ENCODE results near the gene CNIH2. TPM values are rescaled to one million over a fixed set of nuclear protein-coding genes. Genes with fewer than 3 reads are reported as not detected.

CNIH2 gene
- total and polyA plus RNA-seq, 2 of the 13 experiments (the other 11 are each of a cell fraction or from before 2014, with no cell fraction given): 0.60 to 0.69 TPM

- no peak for TF ChIP-seq NFRKB (IDR thresholded peaks at IDR 0.05)
- no peak for TF ChIP-seq ETS1 (CRISPR knock-in tag; IDR thresholded peaks at IDR 0.05)
- 0 out of 2 replicates have a peak, but pooled peaks have one; percentile 23 for TF ChIP-seq ZBTB7B (CRISPR knock-in tag; IDR thresholded peaks at IDR 0.05)
- no peak for TF ChIP-seq POLR2A (IDR thresholded peaks at IDR 0.05; ENCODE audit: insufficient read depth in 1 of 2, low read depth in 2 of 2, low read length in 2 of 2)
- peak; percentile 67; the same call in 1 of the 2 replicates for TF ChIP-seq ZNF790 (CRISPR knock-in tag; IDR thresholded peaks at IDR 0.05; ENCODE audit: borderline replicate concordance)
- no peak for TF ChIP-seq SMC3 (IDR thresholded peaks at IDR 0.05; ENCODE audit: low read length)
- TF ChIP-seq ARNTL (CRISPR knock-in tag; IDR thresholded peaks at IDR 0.05): peak; percentile 31; the same call in 1 of the 2 replicates
- peak; percentile 31 for TF ChIP-seq IKZF4 (CRISPR knock-in tag; IDR thresholded peaks at IDR 0.05; ENCODE audit: borderline replicate concordance, low read depth, not compliant biosample characterization)
- peak; percentile 5; the same call in 1 of the 2 replicates for TF ChIP-seq TP53 (CRISPR knock-in tag; conservative IDR thresholded peaks at IDR 0.05)
- no peak for TF ChIP-seq RFX3 (CRISPR knock-in tag; IDR thresholded peaks at IDR 0.05)
- peak; percentile 59; the same call in 1 of the 2 replicates for TF ChIP-seq ZNF75D (CRISPR knock-in tag; IDR thresholded peaks at IDR 0.05; ENCODE audit: borderline replicate concordance)
- no peak for TF ChIP-seq FOSL1 (CRISPR knock-in tag; IDR thresholded peaks at IDR 0.05; ENCODE audit: borderline replicate concordance)
- peak; percentile 83; the same call in 1 of the 2 replicates for TF ChIP-seq ZBTB20 (CRISPR knock-in tag; IDR thresholded peaks at IDR 0.05; ENCODE audit: borderline replicate concordance, low read depth)
- no peak for TF ChIP-seq CSRNP1 (CRISPR knock-in tag; IDR thresholded peaks at IDR 0.05)
- TF ChIP-seq TRIM24 (CRISPR knock-in tag; IDR thresholded peaks at IDR 0.05): no peak
- 0 out of 2 replicates have a peak, but pooled peaks have one; percentile 36 for TF ChIP-seq ZNF292 (CRISPR knock-in tag; IDR thresholded peaks at IDR 0.05; ENCODE audit: borderline replicate concordance, low read depth)
- no peak for TF ChIP-seq MAZ (IDR thresholded peaks at IDR 0.05; ENCODE audit: borderline replicate concordance, low read depth, low read length)
- no peak for TF ChIP-seq MAZ (CRISPR knock-in tag; IDR thresholded peaks at IDR 0.05; ENCODE audit: low read depth)
- 0 out of 2 replicates have a peak, but pooled peaks have one; percentile 57 for TF ChIP-seq ZNF737 (CRISPR knock-in tag; IDR thresholded peaks at IDR 0.05; ENCODE audit: borderline replicate concordance)
- no peak for TF ChIP-seq MAFF (IDR thresholded peaks at IDR 0.05; ENCODE audit: low read depth, low read length)
- TF ChIP-seq THAP7 (CRISPR knock-in tag; IDR thresholded peaks at IDR 0.05): no peak
- TF ChIP-seq EHMT2 (IDR thresholded peaks at IDR 0.05; ENCODE audit: borderline replicate concordance, low read depth, low read length): no peak
- no peak for TF ChIP-seq MTF2 (CRISPR knock-in tag; IDR thresholded peaks at IDR 0.05; ENCODE audit: borderline replicate concordance)
- TF ChIP-seq PBX3 (CRISPR knock-in tag; IDR thresholded peaks at IDR 0.05; ENCODE audit: borderline replicate concordance): no peak
Measured at GRCh38 chr11:66289548-66290329, 11.8 kb downstream of the CNIH2 start (continued).

Measured in HepG2 (cell line).